ENCODE data around the gene HLA-E.

GRCh38 chr6:30513451-30513850 lies 24.1 kb downstream of the HLA-E start:
- TF ChIP-seq CTCF (IDR thresholded peaks at IDR 0.05), result no peak
- TF ChIP-seq POLR2A (IDR thresholded peaks at IDR 0.05), result no peak
